Dermis blood vessel endothelial cell (primary cell): ENCODE measurements around the gene ABHD11. TPM values are rescaled to one million over a fixed set of nuclear protein-coding genes. Genes with fewer than 3 reads are reported as not detected.
"Not testable (repeated sequence)": the region's sequence is repeated elsewhere in the genome, so short reads cannot be mapped to it uniquely, and the experiment has no call there.

Experiments used
- DNase-seq: peaks from one replicate; pipeline ENCODE4 v3.0.0; 2010
- total RNA-seq: library from RNA; depleted of rRNA; stranded (reverse); fragments of >200 nt; gene quantifications from 2 replicates; pipeline ENCODE4 v1.2.3, GENCODE V29; 2014

The ABHD11 gene
- total RNA-seq: 6.1 and 7.1 TPM in 2 replicates

- DNase-seq: peak; percentile 98
Observed at GRCh38 chr7:73738612-73739386, at the start of gene ABHD11. Gene ABHD11 (minus strand): TSS chr7:73738802. CDS start chr7:73738770, 32 bp downstream.

- not testable (repeated sequence) for DNase-seq
Observed at GRCh38 chr7:73787786-73788048, 49.1 kb upstream of the ABHD11 start.

GRCh38 chr7:73786588-73786987 lies 48.0 kb upstream of the ABHD11 start:
- DNase-seq: no peak

GRCh38 chr7:73779517-73779916 lies 40.9 kb upstream of the ABHD11 start:
- DNase-seq: no peak

- no peak for DNase-seq
Observed at GRCh38 chr7:73778801-73779389, 40.3 kb upstream of the ABHD11 start.

- DNase-seq: peak; percentile 35
Observed at GRCh38 chr7:73774923-73775322, 36.3 kb upstream of the ABHD11 start.

GRCh38 chr7:73773700-73774517 lies 35.3 kb upstream of the ABHD11 start:
- peak; percentile 81 for DNase-seq

GRCh38 chr7:73770860-73771670 lies 32.5 kb upstream of the ABHD11 start:
- DNase-seq: no peak

- peak; percentile 49 for DNase-seq
Observed at GRCh38 chr7:73770002-73770859, 31.6 kb upstream of the ABHD11 start, which contains the start of gene CLDN3. Gene CLDN3 (minus strand): TSS chr7:73770270. CDS start chr7:73770049, 221 bp downstream.

GRCh38 chr7:73769481-73770001 lies 30.9 kb upstream of the ABHD11 start:
- DNase-seq: peak; percentile 11

- DNase-seq: peak; percentile 28
Observed at GRCh38 chr7:73768641-73769480, 30.3 kb upstream of the ABHD11 start.

- no peak for DNase-seq
Observed at GRCh38 chr7:73766556-73767229, 28.1 kb upstream of the ABHD11 start.

GRCh38 chr7:73762659-73762999 lies 24.0 kb upstream of the ABHD11 start:
- DNase-seq: no peak

GRCh38 chr7:73761854-73762658 lies 23.5 kb upstream of the ABHD11 start:
- DNase-seq: no peak

GRCh38 chr7:73758581-73759138 lies 20.1 kb upstream of the ABHD11 start:
- DNase-seq: no peak

- no peak for DNase-seq
Observed at GRCh38 chr7:73749931-73750776, 11.6 kb upstream of the ABHD11 start.

GRCh38 chr7:73746378-73746777 lies 7.8 kb upstream of the ABHD11 start:
- DNase-seq: no peak
